ENCODE data around the gene ADARB2.

Gene ADARB2

DNA sequence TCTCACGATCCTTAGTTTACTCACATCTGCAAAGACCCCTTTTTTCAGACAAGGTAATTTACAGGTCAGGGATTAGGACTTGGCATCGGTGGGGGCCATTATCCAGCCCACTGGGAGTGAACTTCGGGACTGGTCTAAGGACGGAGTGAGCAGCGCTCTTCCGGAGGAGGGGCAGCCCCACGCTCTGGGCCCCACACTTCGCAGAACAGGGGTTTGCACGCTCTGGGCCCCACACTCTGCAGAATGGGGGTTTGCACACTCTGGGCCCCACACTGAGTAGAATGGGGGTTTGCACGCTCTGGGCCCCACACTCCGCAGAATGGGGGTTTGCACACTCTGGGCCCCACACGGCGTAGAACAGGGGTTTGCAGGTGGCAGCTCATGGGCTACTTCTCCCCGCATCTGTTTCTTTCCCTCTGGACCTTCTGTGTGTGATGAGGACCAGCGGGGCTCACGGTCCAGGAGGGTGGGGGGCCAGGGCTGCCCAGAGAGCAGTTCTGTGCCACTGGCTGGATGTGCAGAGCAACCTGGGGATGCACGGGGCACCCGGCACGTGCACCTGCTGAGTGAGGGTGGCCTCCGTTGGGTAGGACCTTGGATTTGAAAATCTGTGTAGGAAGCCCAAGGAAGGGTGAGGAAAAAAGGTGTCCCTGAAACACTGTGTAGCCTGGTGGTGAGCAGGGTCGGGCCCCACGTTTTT, 546.4 kb downstream of the ADARB2 start:
- DNase-seq = no peak

DNA sequence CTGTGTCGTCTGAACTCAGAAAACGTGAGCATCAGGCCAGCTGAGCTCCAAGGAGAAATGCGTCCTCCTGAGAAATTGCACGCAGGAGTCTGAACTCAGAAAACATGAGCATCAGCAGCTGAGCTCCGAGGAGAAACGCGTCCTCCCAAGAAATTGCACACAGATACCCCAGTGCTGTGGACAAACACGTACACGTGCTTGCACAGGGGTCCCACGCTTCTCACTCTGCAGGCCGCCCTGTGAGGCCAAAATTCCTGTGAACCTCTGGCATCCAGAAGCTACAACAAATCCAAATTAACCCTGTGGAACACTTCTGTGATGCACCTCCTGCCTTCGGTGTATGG, 547.3 kb downstream of the ADARB2 start:
- no peak for DNase-seq

DNA sequence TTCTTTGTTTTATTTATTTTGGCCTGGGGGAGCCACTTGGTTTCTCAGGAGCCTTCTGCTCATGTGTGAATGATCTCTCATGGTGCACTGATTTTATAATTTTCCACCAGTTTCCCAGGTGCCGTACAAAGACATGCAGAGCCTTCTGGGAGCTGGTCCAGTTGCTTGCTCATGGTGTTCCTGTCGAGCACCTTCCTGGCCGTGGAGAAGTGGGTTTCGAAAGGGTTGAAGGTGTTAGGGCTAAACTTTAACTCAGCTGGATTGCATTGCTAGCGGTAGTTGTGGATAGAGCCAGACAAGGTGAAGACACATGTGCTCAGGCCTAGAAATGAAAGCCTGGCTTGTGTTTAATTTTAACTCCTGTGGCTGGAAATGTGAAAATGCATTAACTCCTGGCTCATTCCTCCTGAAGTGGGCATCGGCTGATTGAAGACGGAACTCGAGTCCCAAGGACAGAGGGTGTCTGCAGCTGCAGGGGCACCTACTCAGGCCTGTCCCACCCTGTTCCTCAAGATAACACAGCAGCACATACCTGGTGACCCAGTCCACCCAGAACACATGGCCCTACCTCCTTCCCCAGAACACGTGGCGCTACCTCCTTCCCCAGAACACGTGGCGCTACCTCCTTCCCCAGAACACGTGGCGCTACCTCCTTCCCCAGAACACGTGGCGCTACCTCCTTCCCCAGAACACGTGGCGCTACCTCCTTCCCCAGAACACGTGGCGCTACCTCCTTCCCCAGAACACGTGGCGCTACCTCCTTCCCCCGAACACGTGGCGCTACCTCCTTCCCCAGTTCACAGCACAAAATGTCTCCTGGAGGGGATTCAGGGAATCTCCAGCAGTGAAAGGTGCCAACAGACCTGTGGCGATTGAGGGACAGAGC, 547.9 kb downstream of the ADARB2 start:
- no peak for DNase-seq

- DNase-seq = no peak
These were observed 548.7 kb downstream of the ADARB2 start for GRCh38 chr10:1188558-1189135.

DNA sequence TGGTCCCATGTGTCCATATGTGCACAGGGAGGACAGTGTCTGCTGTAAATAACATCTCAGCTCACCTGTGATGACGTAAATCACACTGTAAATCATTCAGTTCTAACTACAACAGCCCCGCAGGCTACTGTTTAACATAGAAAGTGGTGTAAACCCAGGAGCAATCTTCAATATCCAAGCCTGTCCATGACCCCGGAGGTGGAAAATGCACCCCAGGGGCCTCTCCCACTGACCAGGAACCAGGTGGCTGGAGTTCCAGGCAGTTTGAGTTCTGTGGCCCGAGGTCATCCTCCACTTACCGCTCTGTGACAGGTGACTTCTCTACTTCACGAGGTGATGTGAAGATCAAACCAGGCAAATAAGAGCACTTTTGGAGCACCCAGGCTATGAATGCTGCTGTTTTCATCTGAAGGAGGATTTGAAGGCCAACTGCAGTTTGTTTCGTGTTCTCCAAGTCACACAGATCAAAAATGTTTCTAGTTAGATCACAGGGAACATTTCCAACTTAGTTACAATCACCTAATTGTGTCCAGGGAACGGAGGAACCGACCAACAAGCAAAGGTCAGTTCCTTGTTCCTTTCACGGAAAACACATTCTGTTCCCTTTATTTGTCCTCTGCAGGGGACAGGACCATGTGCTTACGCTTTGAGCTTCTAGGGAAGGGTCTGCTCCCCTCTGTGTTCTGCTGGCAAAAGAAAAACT, 549.3 kb downstream of the ADARB2 start:
- DNase-seq = no peak

GRCh38 chr10:1187151-1187854, 550.0 kb downstream of the ADARB2 start:
- no peak for DNase-seq

DNA sequence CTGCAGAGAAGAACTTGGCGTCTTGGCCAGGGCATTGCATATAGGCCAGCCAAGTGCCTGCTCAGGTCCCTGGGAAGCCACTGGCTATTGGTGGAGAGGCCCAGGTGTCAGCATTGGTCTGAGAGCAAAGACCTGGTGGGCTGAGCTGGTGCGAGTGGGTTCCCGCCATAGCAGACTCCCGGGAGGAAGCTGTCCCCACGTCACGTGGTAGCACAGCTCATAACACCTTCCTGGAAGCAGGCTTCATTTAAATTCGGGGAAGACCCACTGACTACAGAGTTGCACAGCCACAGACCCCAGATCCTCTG, 550.7 kb downstream of the ADARB2 start:
- no peak for DNase-seq

DNA sequence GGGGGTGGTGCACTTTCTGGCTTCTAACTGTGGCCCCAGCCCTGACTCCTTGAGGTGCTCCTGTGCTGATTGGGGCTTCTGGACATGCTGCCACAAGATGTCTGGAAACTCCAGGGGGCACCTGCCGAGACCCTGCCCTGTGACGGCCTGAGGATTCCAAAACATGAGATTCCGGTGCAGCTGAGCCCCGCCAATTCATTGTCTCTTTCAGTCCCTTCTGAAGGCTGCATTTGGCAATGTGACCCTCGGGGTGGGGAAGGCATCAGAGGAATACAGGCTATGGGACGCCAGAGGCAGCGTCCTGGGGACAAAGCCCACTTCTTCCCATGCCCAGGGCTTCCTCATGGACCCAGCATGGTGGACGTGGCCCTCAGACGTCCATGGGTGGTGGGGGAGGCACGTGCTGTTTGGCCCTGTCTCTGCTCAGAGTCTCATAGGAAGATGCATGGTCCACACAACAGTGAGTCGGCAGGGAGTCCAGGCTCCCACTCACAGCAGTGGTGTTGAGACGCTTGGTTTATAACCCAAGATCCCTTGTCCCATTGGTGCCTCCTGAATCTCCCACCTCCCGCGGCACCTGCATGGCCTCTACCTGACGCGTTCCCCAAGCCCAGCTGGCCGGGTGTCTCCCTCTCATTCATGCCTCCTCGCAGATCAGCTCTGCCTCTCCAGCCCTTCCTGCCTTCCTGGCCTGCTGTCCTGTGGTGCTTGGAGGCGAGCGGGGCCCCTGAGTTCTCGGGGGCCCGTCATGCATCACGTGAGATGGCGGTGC, 551.2 kb downstream of the ADARB2 start:
- DNase-seq = no peak

DNA sequence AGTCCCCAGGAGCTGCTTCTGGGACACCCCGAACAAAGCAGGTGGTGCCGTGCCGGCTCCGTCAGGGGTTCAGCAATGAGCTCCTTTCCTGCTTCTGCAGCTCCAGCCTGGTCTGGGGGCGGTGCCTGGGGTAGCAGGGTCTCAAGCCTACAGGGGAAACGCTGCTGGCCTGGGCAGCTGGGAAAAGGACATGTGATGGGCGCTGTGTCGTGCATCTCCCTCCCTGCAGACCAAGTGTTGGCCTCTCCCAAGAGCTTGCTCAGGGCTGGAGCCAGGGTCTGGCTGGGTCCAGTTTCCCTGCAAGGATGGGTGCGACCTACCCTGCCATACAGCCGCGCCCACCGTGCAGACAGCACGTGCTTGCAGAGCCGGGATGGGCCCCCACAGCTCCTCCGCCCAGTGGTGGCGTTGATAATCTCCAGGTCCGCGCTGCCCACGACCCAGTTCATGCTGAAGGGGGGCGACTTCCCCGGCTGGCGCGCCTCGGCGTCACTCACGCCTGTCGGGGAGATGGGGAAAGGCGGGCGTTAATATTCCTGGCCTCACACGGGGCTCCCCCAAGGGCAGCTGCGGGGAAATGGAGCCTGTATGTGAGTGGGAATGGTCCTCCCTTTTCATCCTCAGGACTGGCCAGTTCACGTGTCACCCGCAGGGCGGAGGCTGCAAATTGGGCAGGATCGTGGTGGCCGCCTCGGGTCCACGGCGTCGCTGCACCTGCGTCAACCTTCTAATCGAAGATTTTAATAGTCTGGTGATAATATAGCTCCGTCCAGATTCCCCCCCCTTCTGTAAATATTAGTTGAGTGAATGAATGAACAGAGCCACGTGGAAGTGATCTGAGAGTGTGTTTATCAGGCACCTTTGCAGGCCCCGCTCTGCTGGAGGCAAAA, 552.5 kb downstream of the ADARB2 start:
- no peak for DNase-seq

- DNase-seq = no peak
These were observed 553.6 kb downstream of the ADARB2 start for GRCh38 chr10:1183701-1184100.

DNA sequence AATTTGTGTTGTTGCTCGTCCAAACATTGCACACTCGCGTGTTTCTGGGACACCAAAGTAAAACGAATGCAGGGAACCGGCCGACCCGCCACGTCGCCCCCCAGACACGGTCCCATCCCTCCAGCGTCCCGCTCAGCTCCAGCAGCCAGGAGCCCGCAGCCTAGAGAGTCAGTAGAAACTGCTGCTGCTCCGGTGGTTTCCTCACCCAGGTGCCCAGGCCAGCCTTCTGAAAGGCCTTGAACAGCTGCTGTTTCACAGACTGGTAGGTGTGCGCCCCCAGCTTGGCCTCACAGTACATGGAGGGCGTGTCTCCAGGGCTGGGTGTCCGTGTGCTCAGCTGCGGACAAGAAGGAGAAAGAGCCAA, 554.3 kb downstream of the ADARB2 start:
- no peak for DNase-seq

GRCh38 chr10:1182280-1183032, 554.9 kb downstream of the ADARB2 start:
- no peak for DNase-seq

GRCh38 chr10:1180836-1181235, 556.5 kb downstream of the ADARB2 start:
- no peak for DNase-seq

GRCh38 chr10:1180071-1180730, 557.1 kb downstream of the ADARB2 start:
- DNase-seq = no peak

GRCh38 chr10:1179346-1180070, 557.8 kb downstream of the ADARB2 start:
- no peak for DNase-seq

DNA sequence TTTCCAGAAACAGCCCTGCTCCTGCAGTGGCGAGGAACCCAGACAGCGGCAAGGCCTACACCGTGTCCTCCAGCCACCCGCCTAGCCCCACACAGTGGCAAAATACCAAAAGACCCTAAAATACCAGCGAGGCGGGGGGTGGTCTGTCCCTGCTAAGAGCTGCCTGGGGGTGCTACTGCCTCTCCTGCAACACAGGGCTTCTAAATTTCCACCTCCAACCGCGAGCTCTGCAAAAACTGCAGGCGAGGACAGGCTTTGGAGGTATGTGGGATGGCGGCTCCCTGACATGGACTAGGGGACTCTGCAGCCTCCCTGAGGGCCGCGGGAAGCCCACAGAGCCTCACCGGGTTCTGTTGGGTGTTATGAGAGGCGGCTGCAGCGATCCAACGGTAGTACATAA, 558.8 kb downstream of the ADARB2 start:
- DNase-seq = no peak

- no peak for DNase-seq
These were observed 559.4 kb downstream of the ADARB2 start for GRCh38 chr10:1177936-1178335.

GRCh38 chr10:1175956-1176565, 561.3 kb downstream of the ADARB2 start:
- DNase-seq = no peak

- no peak for DNase-seq
These were observed 563.3 kb downstream of the ADARB2 start for GRCh38 chr10:1174022-1174421.

All from NCI-H1105 treated with DMSO at 0.1 percent for 48 hours (cell line).